Left colon (tissue), 2 donors: ENCODE results near the gene SCFD2. TPM values are rescaled to one million over a fixed set of nuclear protein-coding genes. Genes with fewer than 3 reads are reported as not detected.
"Not testable (repeated sequence)": the region's sequence is repeated elsewhere in the genome, so short reads cannot be mapped to it uniquely, and the experiment has no call there.

Source experiments
- ATAC-seq: fragments of 200-7000 bp; cut with Tn5 transposase; one replicate; pipeline ENCODE4 v1.9.1; 2020; ENCODE audit warnings: mild to moderate bottlenecking, moderate library complexity
- DNase-seq, 2 donors: peaks; one replicate each; pipeline ENCODE4 v3.0.0-alpha.2; 2020
- intact Hi-C, 2 donors: fragments of 100-400 bp; cut with DNase I in 1 of 2; cut with micrococcal nuclease in 1 of 2; formaldehyde crosslinking; loops; one replicate each; pipeline versions ENCODE4 v1.11.2 to v1.14.0; 2022; cut with DNase I, micrococcal nuclease
- total RNA-seq, 2 donors: library from RNA; stranded (reverse); fragmentation: NEBNext Ultra II Directional; extraction: Animal tissue kit (Norgen Biotek cat#: 25700); gene quantifications; one replicate each; pipeline ENCODE4 v1.2.1, GENCODE V29; 2021
- donor health status: DM: no; HTN: no; CAD: no.
- donor health status: DM: yes; HTN: yes; CAD: no.

SCFD2 gene
- total RNA-seq, 2 donors from 2014 or later, result 11.1 to 15.8 TPM

- intact Hi-C loops, result no loop called here
- ATAC-seq (no peak), DNase-seq (no peak)
Observed at GRCh38 chr4:52844596-52844995, 521.3 kb downstream of the SCFD2 start.

GRCh38 chr4:52843958-52844357, 521.9 kb downstream of the SCFD2 start:
- intact Hi-C loops, result no loop called here
- DNase-seq (no peak), ATAC-seq (no peak)

GRCh38 chr4:52843351-52843750, 522.5 kb downstream of the SCFD2 start:
- no peak for ATAC-seq
- intact Hi-C loops, result no loop called here

GRCh38 chr4:52842792-52843191, 523.1 kb downstream of the SCFD2 start:
- ATAC-seq (no peak), DNase-seq (no peak)
- intact Hi-C loops, result no loop called here

More at GRCh38 chr4:52843351-52843750, 522.5 kb downstream of the SCFD2 start:
- no peak for DNase-seq

- intact Hi-C loops, result no loop called here
- ATAC-seq (no peak), DNase-seq (no peak)
Observed at GRCh38 chr4:52841682-52842456, 524.0 kb downstream of the SCFD2 start.

GRCh38 chr4:52840531-52841370, 525.1 kb downstream of the SCFD2 start:
- intact Hi-C loops, result no loop called here
- ATAC-seq (no peak), DNase-seq (no peak)

GRCh38 chr4:52838729-52839586, 526.9 kb downstream of the SCFD2 start:
- intact Hi-C loops, result no loop called here
- DNase-seq (no peak), ATAC-seq (no peak)

GRCh38 chr4:52837716-52838558, 527.9 kb downstream of the SCFD2 start:
- intact Hi-C loops, result no loop called here
- DNase-seq (no peak), ATAC-seq (no peak)

- intact Hi-C loops, result no loop called here
- DNase-seq (no peak), ATAC-seq (no peak)
Observed at GRCh38 chr4:52836678-52837077, 529.2 kb downstream of the SCFD2 start.

- DNase-seq, result no peak
- intact Hi-C loops, result no loop called here
Observed at GRCh38 chr4:52836120-52836519, 529.7 kb downstream of the SCFD2 start.

GRCh38 chr4:52834641-52835456, 531.0 kb downstream of the SCFD2 start:
- DNase-seq, ATAC-seq, intact Hi-C loops: not testable (repeated sequence)

More at GRCh38 chr4:52836120-52836519, 529.7 kb downstream of the SCFD2 start:
- no peak for ATAC-seq

- intact Hi-C loops, result no loop called here
- DNase-seq (no peak), ATAC-seq (no peak)
Observed at GRCh38 chr4:52833941-52834525, 531.8 kb downstream of the SCFD2 start.

GRCh38 chr4:52825460-52826090, 540.3 kb downstream of the SCFD2 start:
- DNase-seq, result no peak
- ATAC-seq, result no peak
- intact Hi-C loops, result no loop called here

- ATAC-seq, result no peak
- no peak for DNase-seq
- intact Hi-C loops, result no loop called here
Observed at GRCh38 chr4:52824603-52825459, 541.0 kb downstream of the SCFD2 start.

- intact Hi-C loops, result no loop called here
- no peak for ATAC-seq
- DNase-seq, result no peak
Observed at GRCh38 chr4:52824270-52824602, 541.6 kb downstream of the SCFD2 start.

GRCh38 chr4:52823702-52824092, 542.2 kb downstream of the SCFD2 start:
- intact Hi-C loops, result no loop called here
- ATAC-seq, result no peak

More at GRCh38 chr4:52823702-52824092, 542.2 kb downstream of the SCFD2 start:
- no peak for DNase-seq
